ENCODE data around the gene SASH3.

DNA sequence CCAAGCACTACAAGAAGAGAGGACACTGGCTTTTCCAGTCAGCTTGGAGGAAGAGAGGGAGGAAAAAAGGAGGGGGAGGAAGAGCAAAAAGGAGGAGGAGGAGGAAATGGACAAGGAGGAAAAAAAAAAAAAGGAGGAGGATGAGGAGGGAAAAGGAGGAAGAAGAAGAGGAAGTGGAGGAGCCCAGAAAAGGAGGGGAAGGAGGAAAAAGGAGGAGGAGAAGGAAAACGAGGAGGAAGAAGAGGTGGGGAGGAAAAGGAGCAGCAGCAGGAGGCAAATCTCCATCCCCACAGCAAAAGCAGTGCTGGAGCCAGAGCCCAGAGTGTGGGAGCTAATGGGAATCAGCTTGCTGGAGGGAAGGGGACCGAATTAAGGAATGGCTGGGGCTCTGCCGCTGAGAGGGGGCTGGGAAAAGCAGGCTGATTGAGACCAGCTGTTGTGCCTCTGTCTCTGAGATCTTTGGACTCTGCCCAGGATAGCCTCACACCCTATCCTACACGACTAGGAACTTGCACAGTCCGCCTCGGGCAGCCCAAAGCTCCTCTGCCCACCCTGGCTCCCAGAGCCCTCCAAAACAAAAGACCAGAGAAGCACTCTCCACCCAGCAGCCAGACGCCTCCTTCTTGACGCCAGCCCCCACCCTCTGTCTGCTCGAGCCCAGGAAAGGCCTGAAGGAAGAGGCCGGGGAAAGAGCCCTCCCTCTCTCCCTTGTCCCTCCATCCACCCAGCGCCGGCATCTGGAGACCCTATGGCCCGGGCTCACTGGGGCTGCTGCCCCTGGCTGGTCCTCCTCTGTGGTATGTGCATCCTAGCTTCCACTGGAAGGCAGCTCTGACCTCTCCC is 41.1 kb upstream of the SASH3 start, which contains the start of gene XPNPEP2:
- TF ChIP-seq CTCF (IDR thresholded peaks at IDR 0.05): no peak
- peak in 1 of 2 donors; percentile 52 for TF ChIP-seq POLR2AphosphoS5 (IDR thresholded peaks at IDR 0.05; ENCODE audit: insufficient read depth in 1 of 2, low read depth in 1 of 2)
- TF ChIP-seq POLR2A (IDR thresholded peaks at IDR 0.05): no peak

Data from vagina (tissue), 2 donors.